Measurements from ENCODE around the gene DHODH. TPM values are rescaled to one million over a fixed set of nuclear protein-coding genes. Genes with fewer than 3 reads are reported as not detected.

DHODH gene
- total RNA-seq, 1 donor from 2014 or later: 4.7 TPM

DNA sequence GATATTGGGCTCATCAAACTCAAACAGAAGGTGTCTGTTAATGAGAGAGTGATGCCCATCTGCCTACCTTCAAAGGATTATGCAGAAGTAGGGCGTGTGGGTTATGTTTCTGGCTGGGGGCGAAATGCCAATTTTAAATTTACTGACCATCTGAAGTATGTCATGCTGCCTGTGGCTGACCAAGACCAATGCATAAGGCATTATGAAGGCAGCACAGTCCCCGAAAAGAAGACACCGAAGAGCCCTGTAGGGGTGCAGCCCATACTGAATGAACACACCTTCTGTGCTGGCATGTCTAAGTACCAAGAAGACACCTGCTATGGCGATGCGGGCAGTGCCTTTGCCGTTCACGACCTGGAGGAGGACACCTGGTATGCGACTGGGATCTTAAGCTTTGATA is 51.9 kb downstream of the DHODH start:
- Mint-ChIP-seq H3K9me3 (ENCODE audit: unreplicated experiment) (no peaks in the 10 kb centered on the region), H3K4me1 (ENCODE audit: unreplicated experiment) (peaks cover 11% of the 10 kb centered on the region)
- no peak for DNase-seq (ENCODE audit: low spot score)

DNA sequence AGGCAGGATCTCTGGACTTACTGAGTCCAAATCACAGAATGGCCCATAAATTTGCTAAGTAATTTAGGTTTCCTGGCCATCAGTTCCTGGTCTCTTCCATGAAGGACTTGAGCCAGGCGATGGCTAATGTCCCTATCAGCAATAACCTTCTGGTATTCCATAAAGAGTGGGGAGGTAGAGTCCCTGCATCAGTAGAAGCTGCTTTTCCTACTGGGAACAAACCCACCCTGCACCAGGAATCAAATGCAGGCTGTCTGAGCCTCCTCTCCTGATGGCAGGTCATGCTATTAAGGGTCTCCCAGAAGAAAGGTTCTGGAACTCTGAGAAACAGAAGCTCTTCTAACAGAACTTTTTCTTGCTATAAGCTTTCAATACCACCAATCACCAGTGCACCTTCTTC is 53.0 kb downstream of the DHODH start:
- Mint-ChIP-seq H3K4me3 (ENCODE audit: unreplicated experiment) (no peak overlapping the region), H3K4me1 (ENCODE audit: unreplicated experiment) (peaks cover 14% of the 10 kb centered on the region), H3K27ac (ENCODE audit: unreplicated experiment) (no peak overlapping the region), H3K27me3 (ENCODE audit: unreplicated experiment) (no peaks in the 10 kb centered on the region), H3K9me3 (ENCODE audit: unreplicated experiment) (no peaks in the 10 kb centered on the region), H3K36me3 (ENCODE audit: low read depth, unreplicated experiment) (no peaks in the 10 kb centered on the region)
- TF ChIP-seq, protein P1, sequence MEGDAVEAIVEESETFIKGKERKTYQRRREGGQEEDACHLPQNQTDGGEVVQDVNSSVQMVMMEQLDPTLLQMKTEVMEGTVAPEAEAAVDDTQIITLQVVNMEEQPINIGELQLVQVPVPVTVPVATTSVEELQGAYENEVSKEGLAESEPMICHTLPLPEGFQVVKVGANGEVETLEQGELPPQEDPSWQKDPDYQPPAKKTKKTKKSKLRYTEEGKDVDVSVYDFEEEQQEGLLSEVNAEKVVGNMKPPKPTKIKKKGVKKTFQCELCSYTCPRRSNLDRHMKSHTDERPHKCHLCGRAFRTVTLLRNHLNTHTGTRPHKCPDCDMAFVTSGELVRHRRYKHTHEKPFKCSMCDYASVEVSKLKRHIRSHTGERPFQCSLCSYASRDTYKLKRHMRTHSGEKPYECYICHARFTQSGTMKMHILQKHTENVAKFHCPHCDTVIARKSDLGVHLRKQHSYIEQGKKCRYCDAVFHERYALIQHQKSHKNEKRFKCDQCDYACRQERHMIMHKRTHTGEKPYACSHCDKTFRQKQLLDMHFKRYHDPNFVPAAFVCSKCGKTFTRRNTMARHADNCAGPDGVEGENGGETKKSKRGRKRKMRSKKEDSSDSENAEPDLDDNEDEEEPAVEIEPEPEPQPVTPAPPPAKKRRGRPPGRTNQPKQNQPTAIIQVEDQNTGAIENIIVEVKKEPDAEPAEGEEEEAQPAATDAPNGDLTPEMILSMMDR (IDR thresholded peaks at IDR 0.05; ENCODE audit: unreplicated experiment): no peak
- no peak for DNase-seq (ENCODE audit: low spot score)

More for the DNA sequence above, 51.9 kb downstream of the DHODH start:
- TF ChIP-seq, protein P1 (IDR thresholded peaks at IDR 0.05; ENCODE audit: unreplicated experiment): no peak
- no peak overlapping the region for H3K4me3 Mint-ChIP-seq (ENCODE audit: unreplicated experiment)
- H3K27ac Mint-ChIP-seq (ENCODE audit: unreplicated experiment): no peak overlapping the region
- H3K36me3 Mint-ChIP-seq (ENCODE audit: low read depth, unreplicated experiment): no peaks in the 10 kb centered on the region
- H3K27me3 Mint-ChIP-seq (ENCODE audit: unreplicated experiment): no peaks in the 10 kb centered on the region

DNA sequence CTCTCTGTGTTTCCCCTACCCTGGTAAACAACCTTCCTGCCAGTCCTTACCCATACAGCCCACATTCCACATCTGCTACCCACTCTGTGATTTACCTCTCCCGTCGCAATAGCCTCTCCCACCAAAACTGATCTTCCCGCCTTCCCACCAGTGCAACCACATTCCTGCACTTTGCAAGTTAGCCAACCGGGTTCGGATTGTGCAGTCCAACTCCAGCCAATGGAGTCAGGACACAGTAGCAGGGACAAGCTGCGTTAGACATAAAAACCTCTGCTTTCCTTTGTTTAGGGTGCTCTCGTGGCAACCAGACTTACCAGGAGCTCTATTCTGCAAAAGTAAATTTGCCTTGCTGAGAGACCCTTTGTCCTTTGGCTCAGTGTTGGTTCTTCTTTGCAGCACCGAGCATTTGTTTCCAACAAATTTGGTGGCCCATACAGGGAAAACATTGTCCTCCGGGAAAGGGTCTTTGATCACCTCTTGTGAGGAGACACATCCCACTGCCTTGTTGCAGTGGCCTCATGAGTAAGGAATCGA is 55.9 kb downstream of the DHODH start:
- peaks cover 3% of the 10 kb centered on the region for H3K27me3 Mint-ChIP-seq (ENCODE audit: unreplicated experiment)
- H3K9me3 Mint-ChIP-seq (ENCODE audit: unreplicated experiment): no peaks in the 10 kb centered on the region
- H3K4me3 Mint-ChIP-seq (ENCODE audit: unreplicated experiment): no peak overlapping the region
- DNase-seq (ENCODE audit: low spot score): no peak
- H3K4me1 Mint-ChIP-seq (ENCODE audit: unreplicated experiment): peaks cover 35% of the 10 kb centered on the region
- H3K36me3 Mint-ChIP-seq (ENCODE audit: low read depth, unreplicated experiment): no peaks in the 10 kb centered on the region
- TF ChIP-seq, protein P1 (IDR thresholded peaks at IDR 0.05; ENCODE audit: unreplicated experiment): no peak
- H3K27ac Mint-ChIP-seq (ENCODE audit: unreplicated experiment): no peak overlapping the region

DNA sequence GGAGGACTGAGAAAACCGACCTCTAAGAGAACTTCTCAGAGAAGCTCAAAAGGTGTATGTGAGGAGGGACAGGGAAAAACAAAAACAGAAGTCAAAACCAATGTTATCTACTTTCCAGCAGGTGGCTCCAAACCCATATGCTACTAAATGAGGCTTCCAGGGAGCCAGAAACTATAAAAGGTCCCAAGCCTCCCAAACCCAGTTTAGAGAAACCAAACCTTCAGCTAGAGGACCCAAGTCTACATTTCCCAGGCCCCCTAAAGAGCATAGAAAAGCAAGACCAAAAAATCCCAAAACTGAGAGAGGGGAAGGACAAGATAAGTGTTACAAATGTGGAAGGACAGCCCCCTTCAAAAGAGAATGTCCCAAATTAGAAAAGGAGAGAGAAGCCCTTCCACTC is 58.2 kb downstream of the DHODH start:
- Mint-ChIP-seq H3K9me3 (ENCODE audit: unreplicated experiment) (no peaks in the 10 kb centered on the region), H3K4me3 (ENCODE audit: unreplicated experiment) (no peak overlapping the region), H3K36me3 (ENCODE audit: low read depth, unreplicated experiment) (no peaks in the 10 kb centered on the region), H3K4me1 (ENCODE audit: unreplicated experiment) (peaks cover 55% of the 10 kb centered on the region), H3K27me3 (ENCODE audit: unreplicated experiment) (peaks cover 3% of the 10 kb centered on the region), H3K27ac (ENCODE audit: unreplicated experiment) (no peak overlapping the region)
- TF ChIP-seq, protein P1 (IDR thresholded peaks at IDR 0.05; ENCODE audit: unreplicated experiment): peak; percentile 49
- peak; percentile 19 for DNase-seq (ENCODE audit: low spot score)

DNA sequence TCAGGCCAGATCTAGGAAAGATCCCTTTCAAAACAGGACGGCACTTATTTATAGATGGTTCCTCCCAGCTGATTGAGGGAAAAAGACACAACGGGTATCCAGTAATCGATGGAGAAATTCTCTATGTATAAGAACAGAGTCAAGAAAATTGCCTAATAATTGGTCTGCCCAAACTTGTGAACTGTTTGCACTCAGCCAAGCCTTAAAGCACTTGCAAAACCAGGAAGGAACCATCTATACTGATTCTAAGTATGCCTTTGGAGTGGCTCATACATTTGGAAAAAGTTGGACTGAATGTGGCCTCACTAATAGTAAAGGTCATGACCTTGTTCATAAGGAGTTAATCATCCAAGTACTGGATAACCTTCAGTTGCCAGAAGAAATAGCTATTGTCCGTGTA is 60.4 kb downstream of the DHODH start:
- Mint-ChIP-seq H3K4me1 (ENCODE audit: unreplicated experiment) (peaks cover 59% of the 10 kb centered on the region), H3K4me3 (ENCODE audit: unreplicated experiment) (no peak overlapping the region), H3K9me3 (ENCODE audit: unreplicated experiment) (no peaks in the 10 kb centered on the region), H3K36me3 (ENCODE audit: low read depth, unreplicated experiment) (peaks cover 5% of the 10 kb centered on the region), H3K27ac (ENCODE audit: unreplicated experiment) (peak overlapping the region; percentile 33), H3K27me3 (ENCODE audit: unreplicated experiment) (peaks cover 3% of the 10 kb centered on the region)
- TF ChIP-seq, protein P1 (IDR thresholded peaks at IDR 0.05; ENCODE audit: unreplicated experiment): no peak
- DNase-seq (ENCODE audit: low spot score): no peak

Data from endothelial cell (in vitro differentiated cells).